ENCODE measurements around the gene PXDN.
"Not testable (repeated sequence)": the region's sequence is repeated elsewhere in the genome, so short reads cannot be mapped to it uniquely, and the experiment has no call there.

Gene PXDN

GRCh38 chr2:1679488-1680039, 64.8 kb downstream of the PXDN start:
- H3K27me3 ChIP-seq (replicated peaks in 2 of 5; ENCODE audit: control insufficient read depth in 4 of 5, insufficient read depth in 5 of 5, low read length in 4 of 5); POLR2A ChIA-PET; H3K4me3 ChIP-seq (ENCODE audit: control insufficient read depth in 1 of 7, extremely low read depth in 1 of 7, insufficient read depth in 4 of 7, low read depth in 2 of 7, low read length in 6 of 7); H3K4me1 ChIP-seq (ENCODE audit: control extremely low read depth in 1 of 4, control insufficient read depth in 4 of 4, insufficient read depth in 4 of 4, low read length in 3 of 4); H3K27ac ChIP-seq (ENCODE audit: insufficient read depth in 1 of 2, low read depth in 1 of 2, low read length in 2 of 2, poor library complexity in 1 of 2, severe bottlenecking in 2 of 2); CTCF ChIA-PET; DNase-seq; H3K9me3 ChIP-seq (ENCODE audit: control extremely low read depth in 1 of 5, control insufficient read depth in 4 of 5, insufficient read depth in 2 of 5, low read depth in 1 of 5, low read length in 4 of 5): not testable (repeated sequence)
- 87% methylated on average over 9 of the region's 11 CpGs for WGBS (ENCODE audit: insufficient coverage)
- H3K36me3 ChIP-seq (ENCODE audit: control insufficient read depth in 4 of 4, insufficient read depth in 4 of 4, low read length in 3 of 4): peaks cover 4 to 37% (median 16%) of the 10 kb centered on the region in 4 experiments

- WGBS (ENCODE audit: insufficient coverage): 96% methylated on average over 4 of the region's 7 CpGs
- H3K4me3 ChIP-seq (ENCODE audit: control insufficient read depth in 1 of 7, extremely low read depth in 1 of 7, insufficient read depth in 4 of 7, low read depth in 2 of 7, low read length in 6 of 7); POLR2A ChIA-PET; H3K9me3 ChIP-seq (ENCODE audit: control extremely low read depth in 1 of 5, control insufficient read depth in 4 of 5, insufficient read depth in 2 of 5, low read depth in 1 of 5, low read length in 4 of 5); CTCF ChIA-PET; DNase-seq; H3K27me3 ChIP-seq (replicated peaks in 2 of 5; ENCODE audit: control insufficient read depth in 4 of 5, insufficient read depth in 5 of 5, low read length in 4 of 5); H3K4me1 ChIP-seq (ENCODE audit: control extremely low read depth in 1 of 4, control insufficient read depth in 4 of 4, insufficient read depth in 4 of 4, low read length in 3 of 4); H3K27ac ChIP-seq (ENCODE audit: insufficient read depth in 1 of 2, low read depth in 1 of 2, low read length in 2 of 2, poor library complexity in 1 of 2, severe bottlenecking in 2 of 2): not testable (repeated sequence)
- peaks cover 4 to 37% (median 17%) of the 10 kb centered on the region in 4 experiments for H3K36me3 ChIP-seq (ENCODE audit: control insufficient read depth in 4 of 4, insufficient read depth in 4 of 4, low read length in 3 of 4)
Observed at GRCh38 chr2:1679065-1679464, 65.2 kb downstream of the PXDN start.

- CTCF ChIA-PET: no interaction called here
- H3K27me3 ChIP-seq (replicated peaks in 2 of 5; ENCODE audit: control insufficient read depth in 4 of 5, insufficient read depth in 5 of 5, low read length in 4 of 5): no peaks in the 10 kb centered on the region
Observed at GRCh38 chr2:1678609-1679008, 65.7 kb downstream of the PXDN start.

GRCh38 chr2:1677821-1678165, 66.5 kb downstream of the PXDN start:
- no peaks in the 10 kb centered on the region for H3K9me3 ChIP-seq (ENCODE audit: control extremely low read depth in 1 of 5, control insufficient read depth in 4 of 5, insufficient read depth in 2 of 5, low read depth in 1 of 5, low read length in 4 of 5)
- 96% methylated on average over 12 of the region's 12 CpGs for WGBS (ENCODE audit: insufficient coverage)
- ChIA-PET POLR2A (no interaction called here), CTCF (no interaction called here)
- no peak overlapping the region for H3K27ac ChIP-seq (ENCODE audit: insufficient read depth in 1 of 2, low read depth in 1 of 2, low read length in 2 of 2, poor library complexity in 1 of 2, severe bottlenecking in 2 of 2)
- no peak overlapping the region for H3K4me3 ChIP-seq (ENCODE audit: control insufficient read depth in 1 of 7, extremely low read depth in 1 of 7, insufficient read depth in 4 of 7, low read depth in 2 of 7, low read length in 6 of 7)
- H3K36me3 ChIP-seq (ENCODE audit: control insufficient read depth in 4 of 4, insufficient read depth in 4 of 4, low read length in 3 of 4): peaks cover 4 to 43% (median 23%) of the 10 kb centered on the region in 4 experiments
- DNase-seq: no peak
- H3K4me1 ChIP-seq (ENCODE audit: control extremely low read depth in 1 of 4, control insufficient read depth in 4 of 4, insufficient read depth in 4 of 4, low read length in 3 of 4): no peaks in the 10 kb centered on the region
- no peaks in the 10 kb centered on the region for H3K27me3 ChIP-seq (replicated peaks in 2 of 5; ENCODE audit: control insufficient read depth in 4 of 5, insufficient read depth in 5 of 5, low read length in 4 of 5)

More at GRCh38 chr2:1678609-1679008, 65.7 kb downstream of the PXDN start:
- Histone ChIP-seq H3K27ac (ENCODE audit: insufficient read depth in 1 of 2, low read depth in 1 of 2, low read length in 2 of 2, poor library complexity in 1 of 2, severe bottlenecking in 2 of 2) (no peak overlapping the region), H3K36me3 (ENCODE audit: control insufficient read depth in 4 of 4, insufficient read depth in 4 of 4, low read length in 3 of 4) (peaks cover 4 to 40% (median 18%) of the 10 kb centered on the region in 4 experiments), H3K4me3 (ENCODE audit: control insufficient read depth in 1 of 7, extremely low read depth in 1 of 7, insufficient read depth in 4 of 7, low read depth in 2 of 7, low read length in 6 of 7) (no peak overlapping the region), H3K9me3 (ENCODE audit: control extremely low read depth in 1 of 5, control insufficient read depth in 4 of 5, insufficient read depth in 2 of 5, low read depth in 1 of 5, low read length in 4 of 5) (no peaks in the 10 kb centered on the region), H3K4me1 (ENCODE audit: control extremely low read depth in 1 of 4, control insufficient read depth in 4 of 4, insufficient read depth in 4 of 4, low read length in 3 of 4) (no peaks in the 10 kb centered on the region)
- POLR2A ChIA-PET: no interaction called here
- DNase-seq: no peak
- over 99% methylated on average over 12 of the region's 14 CpGs for WGBS (ENCODE audit: insufficient coverage)

- ChIA-PET POLR2A (no interaction called here), CTCF (no interaction called here)
- Histone ChIP-seq H3K27me3 (replicated peaks in 2 of 5; ENCODE audit: control insufficient read depth in 4 of 5, insufficient read depth in 5 of 5, low read length in 4 of 5) (no peaks in the 10 kb centered on the region), H3K27ac (ENCODE audit: insufficient read depth in 1 of 2, low read depth in 1 of 2, low read length in 2 of 2, poor library complexity in 1 of 2, severe bottlenecking in 2 of 2) (no peak overlapping the region), H3K9me3 (ENCODE audit: control extremely low read depth in 1 of 5, control insufficient read depth in 4 of 5, insufficient read depth in 2 of 5, low read depth in 1 of 5, low read length in 4 of 5) (no peaks in the 10 kb centered on the region), H3K4me1 (ENCODE audit: control extremely low read depth in 1 of 4, control insufficient read depth in 4 of 4, insufficient read depth in 4 of 4, low read length in 3 of 4) (no peaks in the 10 kb centered on the region), H3K4me3 (ENCODE audit: control insufficient read depth in 1 of 7, extremely low read depth in 1 of 7, insufficient read depth in 4 of 7, low read depth in 2 of 7, low read length in 6 of 7) (no peak overlapping the region), H3K36me3 (ENCODE audit: control insufficient read depth in 4 of 4, insufficient read depth in 4 of 4, low read length in 3 of 4) (peaks cover 4 to 49% (median 25%) of the 10 kb centered on the region in 4 experiments)
- no peak for DNase-seq
- 94% methylated on average over 33 of the region's 33 CpGs for WGBS (ENCODE audit: insufficient coverage)
Observed at GRCh38 chr2:1676913-1677820, 67.1 kb downstream of the PXDN start.

GRCh38 chr2:1676091-1676912, 68.0 kb downstream of the PXDN start:
- 93% methylated on average over 24 of the region's 26 CpGs for WGBS (ENCODE audit: insufficient coverage)
- no peak overlapping the region for H3K4me3 ChIP-seq (ENCODE audit: control insufficient read depth in 1 of 7, extremely low read depth in 1 of 7, insufficient read depth in 4 of 7, low read depth in 2 of 7, low read length in 6 of 7)
- H3K27ac ChIP-seq (ENCODE audit: insufficient read depth in 1 of 2, low read depth in 1 of 2, low read length in 2 of 2, poor library complexity in 1 of 2, severe bottlenecking in 2 of 2): no peak overlapping the region
- H3K4me1 ChIP-seq (ENCODE audit: control extremely low read depth in 1 of 4, control insufficient read depth in 4 of 4, insufficient read depth in 4 of 4, low read length in 3 of 4): no peaks in the 10 kb centered on the region
- H3K36me3 ChIP-seq (ENCODE audit: control insufficient read depth in 4 of 4, insufficient read depth in 4 of 4, low read length in 3 of 4): peaks cover 4 to 50% (median 25%) of the 10 kb centered on the region in 4 experiments
- no peaks in the 10 kb centered on the region for H3K9me3 ChIP-seq (ENCODE audit: control extremely low read depth in 1 of 5, control insufficient read depth in 4 of 5, insufficient read depth in 2 of 5, low read depth in 1 of 5, low read length in 4 of 5)
- no peaks in the 10 kb centered on the region for H3K27me3 ChIP-seq (replicated peaks in 2 of 5; ENCODE audit: control insufficient read depth in 4 of 5, insufficient read depth in 5 of 5, low read length in 4 of 5)
- POLR2A ChIA-PET: no interaction called here
- no peak for DNase-seq
- CTCF ChIA-PET: no interaction called here

- H3K4me3 ChIP-seq (ENCODE audit: control insufficient read depth in 1 of 7, extremely low read depth in 1 of 7, insufficient read depth in 4 of 7, low read depth in 2 of 7, low read length in 6 of 7): no peak overlapping the region
- WGBS (ENCODE audit: insufficient coverage): 97% methylated on average over 8 of the region's 8 CpGs
Observed at GRCh38 chr2:1675633-1676032, 68.7 kb downstream of the PXDN start.

More at GRCh38 chr2:1675633-1676032, 68.7 kb downstream of the PXDN start:
- DNase-seq: no peak
- POLR2A ChIA-PET: no interaction called here
- H3K36me3 ChIP-seq (ENCODE audit: control insufficient read depth in 4 of 4, insufficient read depth in 4 of 4, low read length in 3 of 4): peaks cover 4 to 49% (median 25%) of the 10 kb centered on the region in 4 experiments
- no peaks in the 10 kb centered on the region for H3K4me1 ChIP-seq (ENCODE audit: control extremely low read depth in 1 of 4, control insufficient read depth in 4 of 4, insufficient read depth in 4 of 4, low read length in 3 of 4)
- no peak overlapping the region for H3K27ac ChIP-seq (ENCODE audit: insufficient read depth in 1 of 2, low read depth in 1 of 2, low read length in 2 of 2, poor library complexity in 1 of 2, severe bottlenecking in 2 of 2)
- no peaks in the 10 kb centered on the region for H3K27me3 ChIP-seq (replicated peaks in 2 of 5; ENCODE audit: control insufficient read depth in 4 of 5, insufficient read depth in 5 of 5, low read length in 4 of 5)
- CTCF ChIA-PET: no interaction called here
- H3K9me3 ChIP-seq (ENCODE audit: control extremely low read depth in 1 of 5, control insufficient read depth in 4 of 5, insufficient read depth in 2 of 5, low read depth in 1 of 5, low read length in 4 of 5): no peaks in the 10 kb centered on the region

Measured in common myeloid progenitor, CD34-positive (primary cell).